Gastroesophageal sphincter (tissue), 3 donors: ENCODE results near the gene OR2F2.

Experiments used
- CTCF ChIP-seq, 4 experiments: fragments of 200-600 bp in 2 of 4; fragments of 450-650 bp in 2 of 4; sonication (generic) in 1 of 4; IDR thresholded peaks; one replicate each; pipeline ENCODE4 v1.5.1; 2017 to 2019; ENCODE audit warnings: antibody characterized with exemption in 4 of 4, mild to moderate bottlenecking in 2 of 4, moderate library complexity in 2 of 4
- EP300 ChIP-seq: sonication (generic); formaldehyde crosslinking; IDR thresholded peaks from one replicate; pipeline ENCODE4 v1.6.1; 2017; ENCODE audit warnings: antibody characterized with exemption, mild to moderate bottlenecking
- POLR2A ChIP-seq, 2 donors: fragments of 450-650 bp; IDR thresholded peaks; one replicate each; pipeline ENCODE4 v1.6.1; 2017; ENCODE audit warnings: antibody characterized with exemption in 2 of 2, mild to moderate bottlenecking in 2 of 2, moderate library complexity in 1 of 2

- TF ChIP-seq CTCF (IDR thresholded peaks at IDR 0.05): peak in 3 of 4 experiments; percentile 18 to 50 (median 35)
- peak; percentile 54 to 68 for TF ChIP-seq POLR2A (IDR thresholded peaks at IDR 0.05)
- TF ChIP-seq EP300: no peak
These were observed 33.2 kb upstream of the OR2F2 start, which contains the start of gene TCAF1 for GRCh38 chr7:143901668-143902331.
